CD4-positive, alpha-beta T cell (primary cell): ENCODE data around the gene NQO2. TPM values are rescaled to one million over a fixed set of nuclear protein-coding genes. Genes with fewer than 3 reads are reported as not detected.

ENCODE experiments used
- ATAC-seq: fragments of 200-7000 bp; cut with Tn5 transposase; one replicate; pipeline ENCODE4 v1.10.0; 2022; ENCODE audit warnings: mild to moderate bottlenecking; ENCODE audit not compliant: poor library complexity
- CTCF ChIA-PET: fragments of 350-600 bp; sonication (Branson Sonifier 250); formaldehyde crosslinking; loops from one replicate; lab custom pipeline; 2021; ENCODE audit warnings: antibody characterized with exemption, inconsistent platforms; lab: Charles Lee
- POLR2A ChIA-PET: fragments of 350-600 bp; sonication (Branson Sonifier 250); formaldehyde crosslinking; loops from one replicate; lab custom pipeline; 2021; ENCODE audit warnings: antibody characterized with exemption, inconsistent platforms; lab: Charles Lee
- DNase-seq, 14 experiments: peaks; one replicate each; pipeline ENCODE4 v3.0.0-alpha.2; 2013 to 2020; ENCODE audit warnings: mixed read lengths in 2 of 14
- H3K27ac ChIP-seq, 2 donors: one replicate each; pipeline versions ENCODE4 v1.5.1 to v1.7.0; 2013; ENCODE audit warnings: low read length in 2 of 2, low read depth in 1 of 2, mild to moderate bottlenecking in 1 of 2
- H3K27me3 ChIP-seq, 2 experiments: 1 replicate in 1 of 2; 2 replicates in 1 of 2; pipeline versions ENCODE4 v1.6.1 to v1.7.0; 2013; ENCODE audit warnings: low read length in 2 of 2, control low read depth in 1 of 2, mild to moderate bottlenecking in 1 of 2, moderate library complexity in 1 of 2; ENCODE audit not compliant: insufficient read depth in 2 of 2, control insufficient read depth in 1 of 2
- H3K36me3 ChIP-seq: one replicate; pipeline ENCODE4 v1.6.1; 2013; ENCODE audit warnings: low read length, control low read depth; ENCODE audit not compliant: insufficient read depth
- H3K4me1 ChIP-seq: one replicate; pipeline ENCODE4 v1.6.1; 2013; ENCODE audit warnings: low read length, control low read depth; ENCODE audit not compliant: insufficient read depth
- H3K4me3 ChIP-seq: one replicate; pipeline ENCODE4 v1.5.1; 2013; ENCODE audit warnings: mild to moderate bottlenecking, low read length, moderate library complexity
- H3K9me3 ChIP-seq, 2 experiments: 1 replicate in 1 of 2; 2 replicates in 1 of 2; pipeline versions ENCODE4 v1.6.1 to v1.7.0; 2013; ENCODE audit warnings: low read length in 2 of 2, mild to moderate bottlenecking in 2 of 2, control low read depth in 1 of 2, moderate library complexity in 1 of 2; ENCODE audit not compliant: control insufficient read depth in 1 of 2, insufficient read depth in 1 of 2
- H3K27ac Mint-ChIP-seq: one replicate; pipeline ENCODE4 v1.8.0; 2020; ENCODE audit warnings: mixed read lengths
- H3K27me3 Mint-ChIP-seq: one replicate; pipeline ENCODE4 v1.8.0; 2021; ENCODE audit warnings: mixed read lengths
- H3K36me3 Mint-ChIP-seq: one replicate; pipeline ENCODE4 v1.8.0; 2021; ENCODE audit warnings: low read depth, mixed read lengths
- H3K4me1 Mint-ChIP-seq: one replicate; pipeline ENCODE4 v1.8.0; 2021; ENCODE audit warnings: low read depth, mixed read lengths
- H3K4me3 Mint-ChIP-seq: one replicate; pipeline ENCODE4 v1.8.0; 2020; ENCODE audit warnings: mild to moderate bottlenecking, mixed read lengths
- H3K9me3 Mint-ChIP-seq: one replicate; pipeline ENCODE4 v1.8.0; 2020; ENCODE audit warnings: mixed read lengths
- CTCF ChIP-seq: fragments of 200-600 bp; IDR thresholded peaks from one replicate; pipeline ENCODE4 v1.8.0; 2022; ENCODE audit warnings: antibody characterized with exemption, mild to moderate bottlenecking
- intact Hi-C, 2 experiments: fragments of 100-400 bp; cut with DNase I in 1 of 2; cut with micrococcal nuclease in 1 of 2; formaldehyde crosslinking; loops; one replicate each; pipeline versions ENCODE4 v1.15.1 to v1.9.0; 2023 to 2025; cut with DNase I, micrococcal nuclease
- total RNA-seq, 174 experiments: library from RNA in 2 of 174; stranded (reverse) in 2 of 174; gene quantifications; one replicate each; pipeline ENCODE4 v1.2.3 and lab custom pipeline; 2021 to 2026

Gene NQO2
- total RNA-seq, 2 experiments from 2014 or later: 6.7 to 7.7 TPM

- H3K4me1 ChIP-seq: peaks cover 17% of the 10 kb centered on the region
- ChIA-PET CTCF (interaction anchor here (0.5 kb wide), 1 partner anchor 37 kb away, joined by 3 read pairs; no protein-coding TSS in a partner anchor), POLR2A (no interaction called here)
- H3K27ac ChIP-seq: no peak overlapping the region
- no peaks in the 10 kb centered on the region for H3K9me3 ChIP-seq
- no peak for TF ChIP-seq CTCF
- Mint-ChIP-seq H3K27ac (no peak overlapping the region), H3K36me3 (no peaks in the 10 kb centered on the region), H3K9me3 (no peaks in the 10 kb centered on the region), H3K27me3 (peaks cover 36% of the 10 kb centered on the region), H3K4me3 (peak overlapping the region; percentile 36), H3K4me1 (peaks cover 31% of the 10 kb centered on the region)
- intact Hi-C loops: loop anchor here (1.0 to 2.0 kb wide), 2 partner anchors 13 to 15 kb away; no protein-coding TSS in a partner anchor
- DNase-seq (peak in 1 of 14 experiments; percentile 56), ATAC-seq (no peak)
- no peaks in the 10 kb centered on the region for H3K36me3 ChIP-seq
- no peak overlapping the region for H3K4me3 ChIP-seq
- peaks cover 0 to 4% of the 10 kb centered on the region in 2 experiments for H3K27me3 ChIP-seq
Measured at GRCh38 chr6:2973676-2974075, 26.0 kb upstream of the NQO2 start.

- intact Hi-C loops: no loop called here
- Histone ChIP-seq H3K9me3 (no peaks in the 10 kb centered on the region), H3K4me1 (peaks cover 10% of the 10 kb centered on the region), H3K27ac (no peak overlapping the region), H3K27me3 (peaks cover 0 to 4% of the 10 kb centered on the region in 2 experiments), H3K4me3 (no peak overlapping the region), H3K36me3 (no peaks in the 10 kb centered on the region)
- CTCF ChIA-PET: no interaction called here
- H3K27me3 Mint-ChIP-seq: peaks cover 54% of the 10 kb centered on the region
- H3K4me1 Mint-ChIP-seq: peaks cover 21% of the 10 kb centered on the region
- no peaks in the 10 kb centered on the region for H3K36me3 Mint-ChIP-seq
- ATAC-seq (no peak), DNase-seq (no peak)
- no peaks in the 10 kb centered on the region for H3K9me3 Mint-ChIP-seq
- H3K27ac Mint-ChIP-seq: no peak overlapping the region
- TF ChIP-seq CTCF: no peak
- peak overlapping the region; percentile 17 for H3K4me3 Mint-ChIP-seq
- POLR2A ChIA-PET: interaction anchor here (0.6 to 4.0 kb wide), 4 partner anchors 13 to 211 kb away, joined by 3 to 26 read pairs (median 4); partner anchors contain the start of gene WRNIP1
Measured at GRCh38 chr6:2976060-2976459, 23.6 kb upstream of the NQO2 start.

- H3K4me1 ChIP-seq: peaks cover 6% of the 10 kb centered on the region
- Mint-ChIP-seq H3K4me3 (no peak overlapping the region), H3K4me1 (peaks cover 21% of the 10 kb centered on the region), H3K27ac (no peak overlapping the region), H3K9me3 (no peaks in the 10 kb centered on the region), H3K27me3 (peaks cover 58% of the 10 kb centered on the region), H3K36me3 (no peaks in the 10 kb centered on the region)
- ATAC-seq (no peak), DNase-seq (no peak)
- CTCF ChIA-PET: no interaction called here
- intact Hi-C loops: no loop called here
- no peak for TF ChIP-seq CTCF
- no peaks in the 10 kb centered on the region for H3K9me3 ChIP-seq
- no peak overlapping the region for H3K27ac ChIP-seq
- H3K36me3 ChIP-seq: no peaks in the 10 kb centered on the region
- no peak overlapping the region for H3K4me3 ChIP-seq
- peaks cover 0 to 4% of the 10 kb centered on the region in 2 experiments for H3K27me3 ChIP-seq
- POLR2A ChIA-PET: interaction anchor here (0.6 to 4.0 kb wide), 2 partner anchors 13 to 87 kb away, joined by 3 to 26 read pairs; no protein-coding TSS in a partner anchor
Measured at GRCh38 chr6:2976571-2977085, 23.1 kb upstream of the NQO2 start.
